Neural progenitor cell (in vitro differentiated cells): ENCODE data around the gene RPL34.

Experiments
- EZH2 ChIP-seq: fragments of 200-600 bp; sonication (generic); IDR thresholded peaks from 2 replicates; pipeline ENCODE4 v1.6.1; 2017; ENCODE audit warnings: antibody characterized with exemption, mild to moderate bottlenecking, moderate library complexity
- EZH2phosphoT487 ChIP-seq: fragments of 200-600 bp; sonication (generic); IDR thresholded peaks from 2 replicates; pipeline ENCODE4 v1.6.1; 2017; ENCODE audit warnings: antibody characterized with exemption
- TF ChIP-seq, protein P1 (sequence below): fragments of 200-600 bp; sonication (generic); IDR thresholded peaks from 2 replicates; pipeline ENCODE4 v1.5.1; 2017; ENCODE audit warnings: antibody characterized with exemption, mild to moderate bottlenecking

DNA sequence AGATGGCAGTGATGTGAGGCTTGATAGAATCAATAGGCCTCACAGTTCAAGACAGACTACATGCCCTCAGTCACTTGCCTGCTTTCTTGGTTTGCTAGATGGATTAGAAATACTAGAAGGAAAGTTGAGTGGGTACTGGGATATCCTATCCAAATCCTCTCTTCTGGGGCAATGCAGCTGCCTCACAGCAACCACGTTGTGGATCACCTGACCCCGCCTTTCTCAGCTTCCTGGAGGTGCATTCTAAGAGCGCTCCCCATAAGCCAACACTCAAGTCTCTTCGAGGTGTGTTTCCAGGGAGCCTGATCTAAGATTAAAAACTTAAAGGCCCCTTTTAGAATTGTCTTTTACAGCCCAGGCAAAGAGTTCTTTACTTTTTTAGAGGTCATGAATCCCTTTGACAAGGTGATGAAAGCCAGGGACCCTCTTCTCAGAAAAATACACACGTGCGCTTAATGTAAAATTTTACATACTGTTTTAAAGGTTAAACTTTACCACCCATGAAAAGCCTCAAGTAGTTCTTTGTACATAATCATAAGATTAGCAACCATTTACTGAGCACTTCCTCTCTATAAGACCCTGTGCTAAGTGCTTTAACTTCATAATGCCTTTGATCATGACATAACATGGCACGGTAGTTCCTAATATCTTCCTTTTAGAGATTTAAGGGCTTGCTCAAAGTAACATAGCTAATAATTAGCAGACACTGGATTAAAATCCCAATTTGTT lies 840 bp upstream of the RPL34 start:
- TF ChIP-seq EZH2 (no peak), EZH2phosphoT487 (no peak)
- TF ChIP-seq, protein P1, sequence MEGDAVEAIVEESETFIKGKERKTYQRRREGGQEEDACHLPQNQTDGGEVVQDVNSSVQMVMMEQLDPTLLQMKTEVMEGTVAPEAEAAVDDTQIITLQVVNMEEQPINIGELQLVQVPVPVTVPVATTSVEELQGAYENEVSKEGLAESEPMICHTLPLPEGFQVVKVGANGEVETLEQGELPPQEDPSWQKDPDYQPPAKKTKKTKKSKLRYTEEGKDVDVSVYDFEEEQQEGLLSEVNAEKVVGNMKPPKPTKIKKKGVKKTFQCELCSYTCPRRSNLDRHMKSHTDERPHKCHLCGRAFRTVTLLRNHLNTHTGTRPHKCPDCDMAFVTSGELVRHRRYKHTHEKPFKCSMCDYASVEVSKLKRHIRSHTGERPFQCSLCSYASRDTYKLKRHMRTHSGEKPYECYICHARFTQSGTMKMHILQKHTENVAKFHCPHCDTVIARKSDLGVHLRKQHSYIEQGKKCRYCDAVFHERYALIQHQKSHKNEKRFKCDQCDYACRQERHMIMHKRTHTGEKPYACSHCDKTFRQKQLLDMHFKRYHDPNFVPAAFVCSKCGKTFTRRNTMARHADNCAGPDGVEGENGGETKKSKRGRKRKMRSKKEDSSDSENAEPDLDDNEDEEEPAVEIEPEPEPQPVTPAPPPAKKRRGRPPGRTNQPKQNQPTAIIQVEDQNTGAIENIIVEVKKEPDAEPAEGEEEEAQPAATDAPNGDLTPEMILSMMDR = no peak
